Type B pancreatic cell (in vitro differentiated cells): ENCODE measurements around the gene OR5AU1. TPM values are rescaled to one million over a fixed set of nuclear protein-coding genes. Genes with fewer than 3 reads are reported as not detected.

Source experiments
- DNase-seq: peaks from one replicate; pipeline ENCODE4 v3.0.0; 2021; ENCODE audit warnings: mixed read lengths; ENCODE audit not compliant: unreplicated experiment; ENCODE audit errors: extremely low spot score
- H3K27ac Mint-ChIP-seq: 2 replicates; pipeline ENCODE4 v1.8.0; 2021; ENCODE audit warnings: mild to moderate bottlenecking, mixed read lengths
- H3K27me3 Mint-ChIP-seq: 2 replicates; pipeline ENCODE4 v1.8.0; 2021; ENCODE audit warnings: mixed read lengths
- H3K36me3 Mint-ChIP-seq: 2 replicates; pipeline ENCODE4 v1.8.0; 2021; ENCODE audit warnings: mixed read lengths
- H3K4me1 Mint-ChIP-seq: one replicate; pipeline ENCODE4 v1.8.0; 2021; ENCODE audit warnings: mixed read lengths; ENCODE audit not compliant: unreplicated experiment
- H3K4me3 Mint-ChIP-seq: 2 replicates; pipeline ENCODE4 v1.8.0; 2021; ENCODE audit warnings: mild to moderate bottlenecking, mixed read lengths
- H3K9me3 Mint-ChIP-seq: 2 replicates; pipeline ENCODE4 v1.8.0; 2021; ENCODE audit warnings: mixed read lengths
- CTCF ChIP-seq: fragments of 200-600 bp; sonication (generic); conservative IDR thresholded peaks from 2 replicates; pipeline ENCODE4 v1.5.0; 2021; ENCODE audit warnings: antibody characterized with exemption, mild to moderate bottlenecking
- total RNA-seq: library from RNA; stranded (reverse); gene quantifications from 2 replicates; pipeline ENCODE4 v1.2.1, GENCODE V29; 2021; ENCODE audit warnings: low replicate concordance

OR5AU1 gene
- total RNA-seq, 1 donor from 2014 or later: not detected

DNA sequence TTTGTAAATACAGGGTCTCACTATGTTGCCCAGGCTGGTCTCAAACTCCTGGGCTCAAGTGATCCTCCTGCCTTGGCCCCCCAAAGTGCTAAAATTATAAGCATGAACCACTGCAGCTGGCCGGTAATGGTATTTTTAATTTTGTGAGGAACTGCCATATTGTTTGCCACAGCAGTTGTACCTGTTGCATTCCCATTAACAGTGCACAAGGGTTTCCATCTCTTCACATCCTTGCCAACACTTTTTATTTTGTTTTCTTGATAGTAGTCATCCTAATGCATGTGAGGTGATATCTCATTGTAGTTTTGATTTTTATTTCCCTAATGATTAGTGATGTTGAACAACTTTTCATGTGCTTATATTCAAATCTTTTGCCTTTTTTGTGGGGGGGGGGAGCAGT lies 13.5 kb downstream of the OR5AU1 start:
- TF ChIP-seq CTCF: no peak
- no peaks in the 10 kb centered on the region for H3K4me1 Mint-ChIP-seq
- H3K27me3 Mint-ChIP-seq: no peaks in the 10 kb centered on the region
- no peak overlapping the region for H3K27ac Mint-ChIP-seq
- no peaks in the 10 kb centered on the region for H3K9me3 Mint-ChIP-seq
- DNase-seq: no peak
- H3K4me3 Mint-ChIP-seq: no peak overlapping the region
- H3K36me3 Mint-ChIP-seq: no peaks in the 10 kb centered on the region

- Mint-ChIP-seq H3K4me1 (no peaks in the 10 kb centered on the region), H3K9me3 (no peaks in the 10 kb centered on the region), H3K36me3 (no peaks in the 10 kb centered on the region), H3K4me3 (no peak overlapping the region), H3K27me3 (no peaks in the 10 kb centered on the region), H3K27ac (no peak overlapping the region)
- peak; percentile 86 for TF ChIP-seq CTCF
- DNase-seq: no peak
Measured at GRCh38 chr14:21136024-21136423, 19.8 kb downstream of the OR5AU1 start.

DNA sequence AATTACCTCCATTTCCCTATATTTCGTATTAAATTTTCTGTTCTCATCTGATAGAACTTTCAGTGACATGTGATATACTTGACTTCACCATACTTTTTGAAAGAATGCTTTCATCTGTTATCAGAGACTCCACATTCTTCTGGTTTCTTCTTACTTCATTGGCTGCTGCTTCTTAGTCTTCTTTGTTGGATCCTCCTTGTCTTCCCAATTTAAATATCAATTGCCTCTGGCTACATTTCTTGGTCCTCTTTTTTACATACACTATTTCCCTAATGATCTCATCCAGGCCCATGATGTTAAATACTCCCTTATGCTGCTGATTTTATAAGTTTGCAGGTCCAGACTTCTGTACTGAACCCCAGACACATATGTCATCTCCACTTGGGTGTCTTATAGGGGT lies 22.0 kb downstream of the OR5AU1 start:
- H3K27me3 Mint-ChIP-seq: peaks cover 2% of the 10 kb centered on the region
- no peak overlapping the region for H3K4me3 Mint-ChIP-seq
- no peak for DNase-seq
- no peak overlapping the region for H3K27ac Mint-ChIP-seq
- H3K4me1 Mint-ChIP-seq: no peaks in the 10 kb centered on the region
- H3K36me3 Mint-ChIP-seq: no peaks in the 10 kb centered on the region
- H3K9me3 Mint-ChIP-seq: no peaks in the 10 kb centered on the region
- TF ChIP-seq CTCF: no peak

- H3K9me3 Mint-ChIP-seq: no peaks in the 10 kb centered on the region
- no peak for TF ChIP-seq CTCF
- H3K4me1 Mint-ChIP-seq: no peaks in the 10 kb centered on the region
- H3K4me3 Mint-ChIP-seq: no peak overlapping the region
- DNase-seq: no peak
- H3K27me3 Mint-ChIP-seq: peaks cover 13% of the 10 kb centered on the region
- H3K36me3 Mint-ChIP-seq: no peaks in the 10 kb centered on the region
- H3K27ac Mint-ChIP-seq: no peak overlapping the region
Measured at GRCh38 chr14:21123429-21123828, 32.4 kb downstream of the OR5AU1 start.

- no peak for TF ChIP-seq CTCF
- Mint-ChIP-seq H3K27ac (no peak overlapping the region), H3K27me3 (peaks cover 1% of the 10 kb centered on the region), H3K4me1 (no peaks in the 10 kb centered on the region), H3K36me3 (no peaks in the 10 kb centered on the region), H3K9me3 (no peaks in the 10 kb centered on the region), H3K4me3 (no peak overlapping the region)
- no peak for DNase-seq
Measured at GRCh38 chr14:21121122-21121521, 34.7 kb downstream of the OR5AU1 start.

DNA sequence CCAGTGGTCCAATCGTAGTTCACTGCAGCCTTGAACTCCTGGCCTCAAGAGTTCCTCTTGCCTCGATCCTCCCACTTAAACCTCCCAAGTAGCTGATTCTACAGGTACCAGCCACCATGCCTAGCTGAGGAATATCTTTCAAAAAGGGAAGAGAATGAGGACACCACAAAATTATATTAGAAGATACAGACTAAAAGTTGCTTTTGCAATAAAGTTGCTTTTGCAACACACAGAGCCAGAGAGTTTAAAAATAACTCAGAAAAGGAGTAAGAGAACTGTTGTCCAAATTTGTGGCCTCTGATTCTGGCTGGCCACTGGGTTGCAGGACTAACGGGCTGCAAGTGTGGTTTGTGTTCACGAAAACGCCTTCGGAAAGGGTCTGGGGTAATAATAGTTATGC lies 35.2 kb downstream of the OR5AU1 start:
- DNase-seq: no peak
- Mint-ChIP-seq H3K4me1 (no peaks in the 10 kb centered on the region), H3K36me3 (no peaks in the 10 kb centered on the region), H3K27ac (no peak overlapping the region), H3K9me3 (no peaks in the 10 kb centered on the region), H3K27me3 (no peaks in the 10 kb centered on the region), H3K4me3 (no peak overlapping the region)
- no peak for TF ChIP-seq CTCF
